ENCODE data around the gene NONO. TPM values are rescaled to one million over a fixed set of nuclear protein-coding genes. Genes with fewer than 3 reads are reported as not detected.
"Not testable (repeated sequence)": the region's sequence is repeated elsewhere in the genome, so short reads cannot be mapped to it uniquely, and the experiment has no call there.

NONO gene
- total RNA-seq, 1 donor from 2014 or later = 105 TPM

- intact Hi-C loops (cut with micrococcal nuclease); DNase-seq; ATAC-seq: not testable (repeated sequence)
Observed at GRCh38 chrX:71272313-71272712, 11.1 kb upstream of the NONO start.

GRCh38 chrX:71281300-71281699 is 2.1 kb upstream of the NONO start:
- DNase-seq; ATAC-seq; intact Hi-C loops (cut with micrococcal nuclease): not testable (repeated sequence)

GRCh38 chrX:71282514-71283402 is 677 bp upstream of the NONO start:
- ATAC-seq (peak; percentile 80), DNase-seq (no peak)
- intact Hi-C loops (cut with micrococcal nuclease) = no loop called here

GRCh38 chrX:71285929-71286328 is 2.5 kb downstream of the NONO start:
- ATAC-seq (no peak), DNase-seq (no peak)
- intact Hi-C loops (cut with micrococcal nuclease) = no loop called here

GRCh38 chrX:71291381-71291780 is 7.9 kb downstream of the NONO start:
- no peak for ATAC-seq
- no peak for DNase-seq
- intact Hi-C loops (cut with micrococcal nuclease) = no loop called here

- intact Hi-C loops (cut with micrococcal nuclease) = no loop called here
- no peak for DNase-seq
- ATAC-seq = no peak
Observed at GRCh38 chrX:71292669-71293365, 9.4 kb downstream of the NONO start.

GRCh38 chrX:71296806-71297205 is 13.4 kb downstream of the NONO start:
- no peak for DNase-seq
- intact Hi-C loops (cut with micrococcal nuclease) = no loop called here
- ATAC-seq = no peak

GRCh38 chrX:71298119-71298518 is 14.7 kb downstream of the NONO start:
- DNase-seq (no peak), ATAC-seq (peak; percentile 27)
- intact Hi-C loops (cut with micrococcal nuclease) = no loop called here

GRCh38 chrX:71300064-71300463 is 16.6 kb downstream of the NONO start:
- intact Hi-C loops (cut with micrococcal nuclease); ATAC-seq; DNase-seq: not testable (repeated sequence)

- ATAC-seq; intact Hi-C loops (cut with micrococcal nuclease); DNase-seq: not testable (repeated sequence)
Observed at GRCh38 chrX:71300495-71300894, 17.1 kb downstream of the NONO start.

GRCh38 chrX:71301195-71301924 is 17.9 kb downstream of the NONO start, which contains the start of gene ITGB1BP2:
ITGB1BP2 (plus strand) TSS chrX:71301750; CDS start chrX:71301807, 57 bp downstream.
- DNase-seq (no peak), ATAC-seq (peak; percentile 94)
- intact Hi-C loops (cut with micrococcal nuclease) = no loop called here

GRCh38 chrX:71302461-71303213 is 19.2 kb downstream of the NONO start:
- intact Hi-C loops (cut with micrococcal nuclease) = no loop called here
- ATAC-seq (peak; percentile 19), DNase-seq (no peak)

- intact Hi-C loops (cut with micrococcal nuclease) = no loop called here
- DNase-seq (no peak), ATAC-seq (no peak)
Observed at GRCh38 chrX:71304561-71304960, 21.1 kb downstream of the NONO start.

GRCh38 chrX:71315917-71316316 is 32.5 kb downstream of the NONO start:
- intact Hi-C loops (cut with micrococcal nuclease) = no loop called here
- ATAC-seq (no peak), DNase-seq (no peak)

GRCh38 chrX:71316959-71317358 is 33.5 kb downstream of the NONO start:
- intact Hi-C loops (cut with micrococcal nuclease); DNase-seq: not testable (repeated sequence)
- peak; percentile 52 for ATAC-seq

GRCh38 chrX:71320126-71320525 is 36.7 kb downstream of the NONO start:
- DNase-seq (no peak), ATAC-seq (no peak)
- intact Hi-C loops (cut with micrococcal nuclease) = no loop called here

- intact Hi-C loops (cut with micrococcal nuclease) = no loop called here
- DNase-seq (no peak), ATAC-seq (no peak)
Observed at GRCh38 chrX:71321731-71322130, 38.3 kb downstream of the NONO start.

GRCh38 chrX:71324452-71324851 is 41.0 kb downstream of the NONO start:
- ATAC-seq; intact Hi-C loops (cut with micrococcal nuclease); DNase-seq: not testable (repeated sequence)

GRCh38 chrX:71326394-71326793 is 43.0 kb downstream of the NONO start:
- DNase-seq (no peak), ATAC-seq (no peak)
- intact Hi-C loops (cut with micrococcal nuclease) = no loop called here
